WI38 (cell line): Measurements from ENCODE around the gene PLEKHA8.

Experiments used
- H3K4me3 ChIP-seq: 2 replicates; pipeline ENCODE4 v1.5.1; 2011; ENCODE audit warnings: low read depth, mild to moderate bottlenecking, control low read depth, low read length
- CTCF ChIP-seq: IDR thresholded peaks from 2 replicates; pipeline ENCODE4 v1.5.1; 2012; ENCODE audit warnings: low read depth, mild to moderate bottlenecking, control low read depth, low read length

PLEKHA8 gene

GRCh38 chr7:30115709-30116297, 87.6 kb downstream of the PLEKHA8 start:
- no peak for TF ChIP-seq CTCF
- no peak overlapping the region for H3K4me3 ChIP-seq

- H3K4me3 ChIP-seq = no peak overlapping the region
- TF ChIP-seq CTCF = no peak
Measured at GRCh38 chr7:30116771-30117170, 88.6 kb downstream of the PLEKHA8 start.

GRCh38 chr7:30117896-30118295, 89.7 kb downstream of the PLEKHA8 start:
- no peak overlapping the region for H3K4me3 ChIP-seq
- no peak for TF ChIP-seq CTCF

GRCh38 chr7:30119890-30120577, 91.8 kb downstream of the PLEKHA8 start:
- no peak overlapping the region for H3K4me3 ChIP-seq
- no peak for TF ChIP-seq CTCF

GRCh38 chr7:30133736-30134610, 105.8 kb downstream of the PLEKHA8 start:
- peak overlapping the region; percentile 91 for H3K4me3 ChIP-seq
- no peak for TF ChIP-seq CTCF

- peak within 1 kb of the TSS; percentile 91 for H3K4me3 ChIP-seq
- no peak for TF ChIP-seq CTCF
Measured at GRCh38 chr7:30134611-30135300, 106.5 kb downstream of the PLEKHA8 start, which contains the start of gene MTURN. TSS of gene MTURN (plus strand) at chr7:30134986. CDS start at chr7:30135137, 151 bp downstream.
